Effector memory CD4-positive, alpha-beta T cell (primary cell): Measurements from ENCODE around the gene CALHM5.

Experiments used
- DNase-seq, 3 donors: peaks; one replicate each; pipeline ENCODE4 v3.0.0-alpha.2; 2020
- H3K27ac ChIP-seq: 2 replicates; pipeline ENCODE4 v1.7.0; 2013; ENCODE audit warnings: mild to moderate bottlenecking, low read length, moderate library complexity; ENCODE audit not compliant: insufficient read depth, poor library complexity, severe bottlenecking
- H3K27me3 ChIP-seq: replicated peaks from 2 replicates; pipeline ENCODE4 v1.7.0; 2013; ENCODE audit warnings: mild to moderate bottlenecking, low read length; ENCODE audit not compliant: insufficient read depth, control insufficient read depth, poor library complexity, severe bottlenecking
- H3K36me3 ChIP-seq: 2 replicates; pipeline ENCODE4 v1.7.0; 2013; ENCODE audit warnings: mild to moderate bottlenecking, low read length, moderate library complexity; ENCODE audit not compliant: control insufficient read depth, insufficient read depth
- H3K4me1 ChIP-seq: 2 replicates; pipeline ENCODE4 v1.7.0; 2013; ENCODE audit warnings: low read length, mild to moderate bottlenecking; ENCODE audit not compliant: control insufficient read depth, insufficient read depth, poor library complexity, severe bottlenecking
- H3K4me3 ChIP-seq: 2 replicates; pipeline ENCODE4 v1.7.0; 2013; ENCODE audit warnings: low read length, low read depth, mild to moderate bottlenecking; ENCODE audit not compliant: insufficient read depth, poor library complexity, severe bottlenecking
- H3K9me3 ChIP-seq: 2 replicates; pipeline ENCODE4 v1.7.0; 2013; ENCODE audit warnings: mild to moderate bottlenecking, low read length, moderate library complexity; ENCODE audit not compliant: control insufficient read depth
- total RNA-seq, 3 donors: gene quantifications; one replicate each; lab custom pipeline; 2026; lab: John Stamatoyannopoulos, UW

CALHM5 gene
- 0 reads per million in 3 donors for total RNA-seq

GRCh38 chr6:116511424-116512110 is at the start of gene CALHM5:
TSS of gene CALHM5 (plus strand) at chr6:116511639. CDS start at chr6:116511697, 58 bp downstream.
- H3K36me3 ChIP-seq, result no peaks in the 10 kb centered on the region
- no peak within 1 kb of the TSS for H3K27ac ChIP-seq
- H3K4me3 ChIP-seq, result no peak within 1 kb of the TSS
- no peak for DNase-seq
- no peaks in the 10 kb centered on the region for H3K4me1 ChIP-seq
- no peaks in the 10 kb centered on the region for H3K27me3 ChIP-seq
- no peaks in the 10 kb centered on the region for H3K9me3 ChIP-seq

GRCh38 chr6:116461932-116462885 is 49.2 kb upstream of the CALHM5 start:
- Histone ChIP-seq H3K9me3 (no peaks in the 10 kb centered on the region), H3K27me3 (no peaks in the 10 kb centered on the region), H3K36me3 (no peaks in the 10 kb centered on the region), H3K4me3 (peak overlapping the region; percentile 52), H3K4me1 (no peaks in the 10 kb centered on the region), H3K27ac (no peak overlapping the region)
- peak in 2 of 3 donors; percentile 10 to 15 for DNase-seq

- H3K4me1 ChIP-seq, result no peaks in the 10 kb centered on the region
- no peak overlapping the region for H3K4me3 ChIP-seq
- DNase-seq, result no peak
- no peak overlapping the region for H3K27ac ChIP-seq
- no peaks in the 10 kb centered on the region for H3K9me3 ChIP-seq
- no peaks in the 10 kb centered on the region for H3K36me3 ChIP-seq
- no peaks in the 10 kb centered on the region for H3K27me3 ChIP-seq
These were observed 48.1 kb upstream of the CALHM5 start for GRCh38 chr6:116463301-116463700.

- no peaks in the 10 kb centered on the region for H3K36me3 ChIP-seq
- no peaks in the 10 kb centered on the region for H3K4me1 ChIP-seq
- H3K9me3 ChIP-seq, result no peaks in the 10 kb centered on the region
- H3K27ac ChIP-seq, result no peak overlapping the region
- no peak overlapping the region for H3K4me3 ChIP-seq
- DNase-seq, result no peak
- H3K27me3 ChIP-seq, result no peaks in the 10 kb centered on the region
These were observed 46.2 kb upstream of the CALHM5 start for GRCh38 chr6:116465246-116465645.

- no peaks in the 10 kb centered on the region for H3K4me1 ChIP-seq
- H3K4me3 ChIP-seq, result no peak overlapping the region
- no peaks in the 10 kb centered on the region for H3K9me3 ChIP-seq
- DNase-seq, result no peak
- no peak overlapping the region for H3K27ac ChIP-seq
- H3K36me3 ChIP-seq, result no peaks in the 10 kb centered on the region
- no peaks in the 10 kb centered on the region for H3K27me3 ChIP-seq
These were observed 44.3 kb upstream of the CALHM5 start for GRCh38 chr6:116467096-116467495.

- DNase-seq, result no peak
- Histone ChIP-seq H3K27me3 (no peaks in the 10 kb centered on the region), H3K36me3 (no peaks in the 10 kb centered on the region), H3K4me3 (no peak overlapping the region), H3K4me1 (no peaks in the 10 kb centered on the region), H3K27ac (no peak overlapping the region), H3K9me3 (no peaks in the 10 kb centered on the region)
These were observed 43.9 kb upstream of the CALHM5 start for GRCh38 chr6:116467514-116467913.

GRCh38 chr6:116468293-116468692 is 43.1 kb upstream of the CALHM5 start:
- Histone ChIP-seq H3K27ac (no peak overlapping the region), H3K4me1 (no peaks in the 10 kb centered on the region), H3K9me3 (no peaks in the 10 kb centered on the region), H3K4me3 (no peak overlapping the region), H3K36me3 (no peaks in the 10 kb centered on the region), H3K27me3 (no peaks in the 10 kb centered on the region)
- no peak for DNase-seq

GRCh38 chr6:116471531-116471930 is 39.9 kb upstream of the CALHM5 start:
- no peaks in the 10 kb centered on the region for H3K9me3 ChIP-seq
- H3K4me1 ChIP-seq, result no peaks in the 10 kb centered on the region
- no peak for DNase-seq
- H3K27me3 ChIP-seq, result no peaks in the 10 kb centered on the region
- H3K4me3 ChIP-seq, result no peak overlapping the region
- H3K27ac ChIP-seq, result no peak overlapping the region
- H3K36me3 ChIP-seq, result no peaks in the 10 kb centered on the region

GRCh38 chr6:116472706-116473105 is 38.7 kb upstream of the CALHM5 start:
- Histone ChIP-seq H3K4me3 (no peak overlapping the region), H3K9me3 (no peaks in the 10 kb centered on the region), H3K27me3 (no peaks in the 10 kb centered on the region), H3K27ac (no peak overlapping the region), H3K36me3 (no peaks in the 10 kb centered on the region), H3K4me1 (no peaks in the 10 kb centered on the region)
- DNase-seq, result no peak

GRCh38 chr6:116475141-116475540 is 36.3 kb upstream of the CALHM5 start:
- Histone ChIP-seq H3K36me3 (no peaks in the 10 kb centered on the region), H3K4me3 (no peak overlapping the region), H3K27me3 (no peaks in the 10 kb centered on the region), H3K9me3 (no peaks in the 10 kb centered on the region), H3K4me1 (no peaks in the 10 kb centered on the region), H3K27ac (no peak overlapping the region)
- DNase-seq, result no peak
